MM.1S (cell line): ENCODE data around the gene IFNL3.
"Not testable (repeated sequence)": the region's sequence is repeated elsewhere in the genome, so short reads cannot be mapped to it uniquely, and the experiment has no call there.

Experiments used
- DNase-seq: peaks from one replicate; pipeline ENCODE4 v3.0.0-alpha.2; 2015
- H2AFZ ChIP-seq: fragments of 300-600 bp; sonication (generic); 2 replicates; pipeline ENCODE4 v1.6.0; 2016; ENCODE audit warnings: antibody characterized with exemption, low read length
- H3F3A ChIP-seq: fragments of 300-600 bp; sonication (generic); 2 replicates; pipeline ENCODE4 v1.6.1; 2016; ENCODE audit warnings: mild to moderate bottlenecking, antibody characterized with exemption, low read length, moderate library complexity, mixed read lengths; ENCODE audit not compliant: insufficient read depth
- H3K27ac ChIP-seq: fragments of 300-600 bp; sonication (generic); 2 replicates; pipeline ENCODE4 v1.5.1; 2016; ENCODE audit warnings: mild to moderate bottlenecking, low read length
- H3K27me3 ChIP-seq: fragments of 300-600 bp; sonication (generic); replicated peaks from 2 replicates; pipeline ENCODE4 v1.6.0; 2016; ENCODE audit warnings: low read length; ENCODE audit not compliant: insufficient read depth
- H3K36me3 ChIP-seq: fragments of 300-600 bp; sonication (generic); replicated peaks from 2 replicates; pipeline ENCODE4 v1.6.1; 2016; ENCODE audit warnings: mild to moderate bottlenecking, low read length, mixed read lengths; ENCODE audit not compliant: insufficient read depth
- H3K4me1 ChIP-seq: fragments of 300-600 bp; sonication (generic); 2 replicates; pipeline ENCODE4 v1.6.1; 2016; ENCODE audit warnings: low read length, mixed read lengths
- H3K4me2 ChIP-seq: fragments of 300-600 bp; sonication (generic); 2 replicates; pipeline ENCODE4 v1.6.0; 2016; ENCODE audit warnings: low read depth, low read length
- H3K4me3 ChIP-seq: fragments of 300-600 bp; sonication (generic); 2 replicates; pipeline ENCODE4 v1.5.1; 2016; ENCODE audit warnings: low read length, mixed read lengths
- H3K79me2 ChIP-seq: fragments of 300-600 bp; sonication (generic); 2 replicates; pipeline ENCODE4 v1.6.1; 2016; ENCODE audit warnings: mixed run types, low read length, mixed read lengths
- H3K9ac ChIP-seq: fragments of 300-600 bp; sonication (generic); 2 replicates; pipeline ENCODE4 v1.6.1; 2016; ENCODE audit warnings: low read length, mixed read lengths
- H3K9me2 ChIP-seq: fragments of 300-600 bp; sonication (generic); replicated peaks from 2 replicates; pipeline ENCODE4 v1.6.1; 2016; ENCODE audit warnings: mild to moderate bottlenecking, low read length, mixed read lengths; ENCODE audit not compliant: insufficient read depth
- H3K9me3 ChIP-seq: fragments of 300-600 bp; sonication (generic); replicated peaks from 2 replicates; pipeline ENCODE4 v1.6.1; 2016; ENCODE audit warnings: mild to moderate bottlenecking, low read length, mixed read lengths; ENCODE audit not compliant: insufficient read depth
- H4K20me1 ChIP-seq: fragments of 300-600 bp; sonication (generic); 2 replicates; pipeline ENCODE4 v1.6.1; 2016; ENCODE audit warnings: mild to moderate bottlenecking, low read length, moderate library complexity, mixed read lengths; ENCODE audit not compliant: insufficient read depth
- CTCF ChIP-seq: fragments of 300-600 bp; sonication (generic); IDR thresholded peaks from 2 replicates; pipeline ENCODE4 v1.5.1; 2016; ENCODE audit warnings: antibody characterized with exemption, low read length, mixed read lengths
- EZH2 ChIP-seq: fragments of 300-600 bp; sonication (generic); optimal IDR thresholded peaks from 2 replicates; pipeline ENCODE3; 2017; ENCODE audit warnings: low read depth, mild to moderate bottlenecking, antibody characterized with exemption, low read length, mixed read lengths
- EZH2phosphoT487 ChIP-seq: fragments of 300-600 bp; sonication (generic); IDR thresholded peaks from 2 replicates; pipeline ENCODE4 v1.6.1; 2018; ENCODE audit warnings: antibody characterized with exemption, low read length

Gene IFNL3

GRCh38 chr19:39217094-39217493, 27.7 kb downstream of the IFNL3 start:
- H3F3A ChIP-seq = no peaks in the 10 kb centered on the region
- no peak overlapping the region for H3K4me3 ChIP-seq
- H3K79me2 ChIP-seq = no peaks in the 10 kb centered on the region
- no peak for DNase-seq
- H3K9me3 ChIP-seq = no peaks in the 10 kb centered on the region
- H4K20me1 ChIP-seq = no peaks in the 10 kb centered on the region
- H2AFZ ChIP-seq = no peak overlapping the region
- no peaks in the 10 kb centered on the region for H3K4me1 ChIP-seq
- peaks cover 63% of the 10 kb centered on the region for H3K27me3 ChIP-seq
- H3K27ac ChIP-seq = no peak overlapping the region
- no peaks in the 10 kb centered on the region for H3K36me3 ChIP-seq
- H3K9ac ChIP-seq = no peak overlapping the region
- no peaks in the 10 kb centered on the region for H3K9me2 ChIP-seq
- TF ChIP-seq CTCF = no peak
- no peak for TF ChIP-seq EZH2phosphoT487
- TF ChIP-seq EZH2 = no peak
- H3K4me2 ChIP-seq = no peak overlapping the region

- H3K4me3 ChIP-seq, H3F3A ChIP-seq, DNase-seq, H3K79me2 ChIP-seq, H4K20me1 ChIP-seq, H3K36me3 ChIP-seq, H2AFZ ChIP-seq, H3K4me1 ChIP-seq, H3K9me2 ChIP-seq, H3K27ac ChIP-seq, H3K9ac ChIP-seq, H3K4me2 ChIP-seq, H3K9me3 ChIP-seq: not testable (repeated sequence)
- H3K27me3 ChIP-seq = peaks cover 61% of the 10 kb centered on the region
Measured at GRCh38 chr19:39215323-39215722, 29.5 kb downstream of the IFNL3 start.

- H3K27ac ChIP-seq = no peak overlapping the region
- no peaks in the 10 kb centered on the region for H3F3A ChIP-seq
- peaks cover 54% of the 10 kb centered on the region for H3K27me3 ChIP-seq
- no peak overlapping the region for H3K4me2 ChIP-seq
- H3K4me3 ChIP-seq = no peak overlapping the region
- peak; percentile 18 for DNase-seq
- no peaks in the 10 kb centered on the region for H3K9me2 ChIP-seq
- H3K79me2 ChIP-seq = no peaks in the 10 kb centered on the region
- H4K20me1 ChIP-seq = no peaks in the 10 kb centered on the region
- H2AFZ ChIP-seq = no peak overlapping the region
- TF ChIP-seq CTCF = peak; percentile 48
- no peak for TF ChIP-seq EZH2
- H3K4me1 ChIP-seq = no peaks in the 10 kb centered on the region
- H3K9me3 ChIP-seq = no peaks in the 10 kb centered on the region
- H3K9ac ChIP-seq = no peak overlapping the region
- no peaks in the 10 kb centered on the region for H3K36me3 ChIP-seq
Measured at GRCh38 chr19:39212375-39212742, 32.4 kb downstream of the IFNL3 start.

- H2AFZ ChIP-seq = no peak overlapping the region
Measured at GRCh38 chr19:39211731-39212374, 33.0 kb downstream of the IFNL3 start.

More at GRCh38 chr19:39211731-39212374, 33.0 kb downstream of the IFNL3 start:
- Histone ChIP-seq H3K36me3 (no peaks in the 10 kb centered on the region), H3K4me1 (no peaks in the 10 kb centered on the region), H3K4me2 (no peak overlapping the region), H3K27me3 (peaks cover 55% of the 10 kb centered on the region), H3K79me2 (no peaks in the 10 kb centered on the region), H3K9me2 (no peaks in the 10 kb centered on the region), H3K9ac (no peak overlapping the region), H3K4me3 (no peak overlapping the region), H4K20me1 (no peaks in the 10 kb centered on the region), H3K27ac (no peak overlapping the region), H3F3A (no peaks in the 10 kb centered on the region), H3K9me3 (no peaks in the 10 kb centered on the region)
- TF ChIP-seq EZH2phosphoT487 (no peak), EZH2 (no peak)
- DNase-seq = no peak
